Activated CD4-positive, alpha-beta T cell treated with anti-CD3 and anti-CD28 coated beads, Interleukin-2, amount 10 ng/mL, durations not matched to agents 7 days and 5 days (primary cell): ENCODE data around the gene NAGS. TPM values are rescaled to one million over a fixed set of nuclear protein-coding genes. Genes with fewer than 3 reads are reported as not detected.

ENCODE experiments used
- CTCF ChIA-PET: fragments of 350-600 bp; sonication (Branson Sonifier 250); formaldehyde crosslinking; loops from one replicate; lab custom pipeline; 2021; ENCODE audit warnings: antibody characterized with exemption; lab: Charles Lee
- POLR2A ChIA-PET: fragments of 350-600 bp; sonication (Branson Sonifier 250); formaldehyde crosslinking; loops from one replicate; lab custom pipeline; 2021; ENCODE audit warnings: antibody characterized with exemption; lab: Charles Lee
- DNase-seq: peaks from one replicate; pipeline ENCODE4 v3.0.0-alpha.2; 2020
- H3K27ac Mint-ChIP-seq: one replicate; pipeline ENCODE4 v1.8.0; 2021; ENCODE audit warnings: mild to moderate bottlenecking, moderate library complexity, mixed read lengths
- H3K27me3 Mint-ChIP-seq: one replicate; pipeline ENCODE4 v1.8.0; 2021; ENCODE audit warnings: mixed read lengths
- H3K36me3 Mint-ChIP-seq: one replicate; pipeline ENCODE4 v1.8.0; 2021; ENCODE audit warnings: low read depth, mixed read lengths
- H3K4me1 Mint-ChIP-seq: one replicate; pipeline ENCODE4 v1.8.0; 2021; ENCODE audit warnings: mixed read lengths
- H3K4me3 Mint-ChIP-seq: one replicate; pipeline ENCODE4 v1.8.0; 2021; ENCODE audit warnings: mild to moderate bottlenecking, moderate library complexity, mixed read lengths
- H3K9me3 Mint-ChIP-seq: one replicate; pipeline ENCODE4 v1.8.0; 2021; ENCODE audit warnings: mixed read lengths
- total RNA-seq, 2 experiments: library from RNA; stranded (reverse); gene quantifications; one replicate each; pipeline ENCODE4 v1.2.3, GENCODE V29; 2021

The NAGS gene
- total RNA-seq, 2 experiments from 2014 or later: 0.75 to 0.79 TPM

GRCh38 chr17:44002141-44002848 lies 2.1 kb upstream of the NAGS start:
- Mint-ChIP-seq H3K27me3 (peaks cover 52% of the 10 kb centered on the region), H3K27ac (no peak overlapping the region), H3K4me3 (no peak overlapping the region), H3K4me1 (peaks cover 18% of the 10 kb centered on the region), H3K9me3 (no peaks in the 10 kb centered on the region), H3K36me3 (peaks cover 5% of the 10 kb centered on the region)
- CTCF ChIA-PET: interaction anchor here (0.9 kb wide), 1 partner anchor 9 kb away, joined by 3 read pairs; no protein-coding TSS in a partner anchor
- POLR2A ChIA-PET: interaction anchor here (0.7 kb wide), 1 partner anchor 51 kb away, joined by 3 read pairs; no protein-coding TSS in a partner anchor
- DNase-seq: no peak

- no peak overlapping the region for H3K27ac Mint-ChIP-seq
- H3K36me3 Mint-ChIP-seq: peaks cover 8% of the 10 kb centered on the region
- no peaks in the 10 kb centered on the region for H3K9me3 Mint-ChIP-seq
- H3K4me1 Mint-ChIP-seq: peaks cover 32% of the 10 kb centered on the region
- peaks cover 48% of the 10 kb centered on the region for H3K27me3 Mint-ChIP-seq
- peak overlapping the region; percentile 7 for H3K4me3 Mint-ChIP-seq
- ChIA-PET POLR2A (no interaction called here), CTCF (interaction anchor here (0.6 to 0.9 kb wide), 2 partner anchors 69 to 483 kb away, joined by 3 read pairs; no protein-coding TSS in a partner anchor)
- no peak for DNase-seq
Measured at GRCh38 chr17:44004761-44005526, 522 bp downstream of the NAGS start.

DNA sequence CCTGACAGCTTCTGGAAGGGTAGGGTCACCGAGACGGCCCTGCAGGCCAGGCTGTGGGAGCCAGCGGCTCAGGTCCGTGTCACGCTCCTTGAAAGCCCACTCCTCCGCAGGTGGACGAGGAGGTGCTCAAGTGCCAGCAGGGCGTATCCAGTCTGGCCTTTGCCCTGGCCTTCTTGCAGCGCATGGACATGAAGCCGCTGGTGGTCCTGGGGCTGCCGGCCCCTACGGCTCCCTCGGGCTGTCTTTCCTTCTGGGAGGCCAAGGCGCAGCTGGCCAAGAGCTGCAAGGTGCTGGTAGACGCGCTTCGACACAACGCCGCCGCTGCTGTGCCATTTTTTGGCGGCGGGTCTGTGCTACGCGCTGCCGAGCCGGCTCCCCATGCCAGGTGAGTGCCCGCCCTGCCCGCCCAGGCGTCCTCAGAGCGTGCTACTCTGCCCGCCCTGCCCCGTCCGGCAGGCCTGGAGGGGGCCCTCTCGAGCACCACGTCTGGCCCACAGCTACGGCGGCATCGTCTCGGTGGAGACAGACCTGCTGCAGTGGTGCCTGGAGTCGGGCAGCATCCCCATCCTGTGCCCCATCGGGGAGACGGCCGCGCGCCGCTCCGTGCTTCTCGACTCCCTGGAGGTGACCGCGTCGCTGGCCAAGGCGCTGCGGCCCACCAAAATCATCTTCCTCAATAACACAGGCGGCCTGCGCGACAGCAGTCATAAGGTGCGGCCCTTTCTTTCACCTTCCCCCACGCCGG lies 1.3 kb downstream of the NAGS start:
- H3K4me1 Mint-ChIP-seq: peaks cover 32% of the 10 kb centered on the region
- H3K9me3 Mint-ChIP-seq: no peaks in the 10 kb centered on the region
- H3K4me3 Mint-ChIP-seq: peak overlapping the region; percentile 71
- POLR2A ChIA-PET: no interaction called here
- DNase-seq: no peak
- peaks cover 8% of the 10 kb centered on the region for H3K36me3 Mint-ChIP-seq
- CTCF ChIA-PET: interaction anchor here (0.9 to 1.0 kb wide), 2 partner anchors 62 to 70 kb away, joined by 3 read pairs; no protein-coding TSS in a partner anchor
- peaks cover 45% of the 10 kb centered on the region for H3K27me3 Mint-ChIP-seq
- H3K27ac Mint-ChIP-seq: peak overlapping the region; percentile 62

GRCh38 chr17:44006272-44006597 lies 1.8 kb downstream of the NAGS start:
- H3K27me3 Mint-ChIP-seq: peaks cover 42% of the 10 kb centered on the region
- peak overlapping the region; percentile 62 for H3K27ac Mint-ChIP-seq
- H3K9me3 Mint-ChIP-seq: no peaks in the 10 kb centered on the region
- peaks cover 8% of the 10 kb centered on the region for H3K36me3 Mint-ChIP-seq
- ChIA-PET POLR2A (interaction anchor here (0.6 kb wide), 2 partner anchors 9 to 139 kb away, joined by 3 read pairs; partner anchors contain the start of gene TMEM101), CTCF (interaction anchor here (0.8 to 1.0 kb wide), 2 partner anchors 13 to 62 kb away, joined by 3 read pairs; no protein-coding TSS in a partner anchor)
- H3K4me1 Mint-ChIP-seq: peaks cover 32% of the 10 kb centered on the region
- DNase-seq: no peak
- peak overlapping the region; percentile 71 for H3K4me3 Mint-ChIP-seq

DNA sequence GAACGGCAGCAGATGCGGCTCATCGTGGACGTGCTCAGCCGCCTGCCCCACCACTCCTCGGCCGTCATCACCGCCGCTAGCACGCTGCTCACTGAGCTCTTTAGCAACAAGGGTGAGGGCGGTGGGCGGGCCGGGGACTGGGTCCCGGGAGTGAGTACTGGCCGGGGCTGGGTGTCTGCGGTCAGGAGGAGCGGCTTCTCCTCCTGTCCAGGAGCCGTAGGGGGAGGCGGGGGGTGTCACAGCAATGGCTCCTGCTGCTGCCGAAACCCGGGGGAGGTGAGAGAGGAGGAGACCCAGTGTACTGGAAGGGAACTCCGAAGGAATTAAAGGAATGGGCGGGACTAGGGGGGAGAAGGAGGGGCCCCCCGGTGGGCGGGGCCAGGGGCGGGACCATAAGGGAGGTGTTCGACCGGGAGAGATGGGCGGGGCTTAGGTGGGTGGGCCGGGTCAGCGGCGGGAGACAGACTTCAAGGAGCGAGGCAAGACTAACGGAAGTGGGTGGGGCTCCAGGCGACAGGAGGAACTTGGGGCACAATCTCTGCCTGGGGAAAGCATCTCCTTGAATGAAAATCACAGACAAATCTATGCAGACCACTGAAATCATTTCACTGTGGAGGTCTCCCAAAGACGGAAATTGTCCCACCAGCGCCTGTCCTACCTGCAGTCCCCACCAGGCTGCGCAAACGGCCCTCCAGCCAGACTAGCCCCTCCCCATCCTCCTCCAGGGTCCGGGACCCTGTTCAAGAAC lies 2.4 kb downstream of the NAGS start:
- Mint-ChIP-seq H3K36me3 (peaks cover 11% of the 10 kb centered on the region), H3K27ac (peak overlapping the region; percentile 74), H3K4me1 (peaks cover 35% of the 10 kb centered on the region), H3K9me3 (no peaks in the 10 kb centered on the region), H3K27me3 (peaks cover 37% of the 10 kb centered on the region), H3K4me3 (peak overlapping the region; percentile 71)
- ChIA-PET CTCF (interaction anchor here (0.6 to 1.1 kb wide), 5 partner anchors 10 to 97 kb away, joined by 3 to 4 read pairs (median 3); no protein-coding TSS in a partner anchor), POLR2A (interaction anchor here (0.6 kb wide), 2 partner anchors 8 to 139 kb away, joined by 3 read pairs; partner anchors contain the start of gene TMEM101)
- DNase-seq: peak; percentile 95

GRCh38 chr17:44007346-44008204 lies 3.2 kb downstream of the NAGS start:
- ChIA-PET POLR2A (interaction anchor here (0.5 kb wide), 1 partner anchor 76 kb away, joined by 3 read pairs; no protein-coding TSS in a partner anchor), CTCF (interaction anchor here (0.6 to 1.6 kb wide), 7 partner anchors 9 to 202 kb away, joined by 3 to 4 read pairs (median 3); no protein-coding TSS in a partner anchor)
- H3K4me1 Mint-ChIP-seq: peaks cover 35% of the 10 kb centered on the region
- peak overlapping the region; percentile 71 for H3K4me3 Mint-ChIP-seq
- H3K27ac Mint-ChIP-seq: peak overlapping the region; percentile 11
- H3K9me3 Mint-ChIP-seq: no peaks in the 10 kb centered on the region
- DNase-seq: no peak
- H3K36me3 Mint-ChIP-seq: peaks cover 11% of the 10 kb centered on the region
- H3K27me3 Mint-ChIP-seq: peaks cover 34% of the 10 kb centered on the region

GRCh38 chr17:44008205-44008909 lies 3.9 kb downstream of the NAGS start:
- peaks cover 11% of the 10 kb centered on the region for H3K36me3 Mint-ChIP-seq
- no peak for DNase-seq
- no peaks in the 10 kb centered on the region for H3K9me3 Mint-ChIP-seq
- peaks cover 30% of the 10 kb centered on the region for H3K27me3 Mint-ChIP-seq
- H3K4me3 Mint-ChIP-seq: peak overlapping the region; percentile 71
- ChIA-PET CTCF (interaction anchor here (0.9 to 1.6 kb wide), 5 partner anchors 10 to 202 kb away, joined by 3 read pairs; no protein-coding TSS in a partner anchor), POLR2A (interaction anchor here (0.5 kb wide), 1 partner anchor 77 kb away, joined by 3 read pairs; no protein-coding TSS in a partner anchor)
- peak overlapping the region; percentile 11 for H3K27ac Mint-ChIP-seq
- peaks cover 42% of the 10 kb centered on the region for H3K4me1 Mint-ChIP-seq

GRCh38 chr17:44010966-44011647 lies 6.7 kb downstream of the NAGS start:
- Mint-ChIP-seq H3K27ac (no peak overlapping the region), H3K4me1 (peaks cover 49% of the 10 kb centered on the region), H3K4me3 (no peak overlapping the region), H3K27me3 (peaks cover 13% of the 10 kb centered on the region), H3K9me3 (no peaks in the 10 kb centered on the region), H3K36me3 (peaks cover 8% of the 10 kb centered on the region)
- DNase-seq: no peak
- CTCF ChIA-PET: no interaction called here
- POLR2A ChIA-PET: no interaction called here

DNA sequence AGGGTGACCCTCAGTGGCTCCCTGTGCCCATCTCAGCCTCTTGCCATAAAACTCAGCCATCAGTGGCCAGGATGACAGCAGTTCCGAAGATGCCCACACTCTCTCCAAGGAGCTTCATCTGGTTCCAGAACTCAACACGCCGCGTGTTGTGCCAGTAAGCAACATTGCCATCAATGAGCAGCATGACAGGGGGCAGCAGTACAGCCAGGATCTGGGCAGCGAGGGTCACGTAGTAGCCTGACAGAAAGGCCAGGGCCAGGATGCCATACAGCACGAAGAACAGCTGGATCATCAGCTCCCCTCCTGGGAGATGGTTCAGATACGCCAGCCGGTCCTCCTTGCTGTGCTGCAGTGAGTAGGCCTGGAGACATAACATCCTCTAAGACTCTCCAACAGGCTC lies 7.5 kb downstream of the NAGS start:
- Mint-ChIP-seq H3K4me1 (peaks cover 41% of the 10 kb centered on the region), H3K9me3 (no peaks in the 10 kb centered on the region), H3K36me3 (peaks cover 7% of the 10 kb centered on the region), H3K27me3 (peaks cover 6% of the 10 kb centered on the region), H3K4me3 (no peak overlapping the region), H3K27ac (no peak overlapping the region)
- ChIA-PET CTCF (interaction anchor here (0.6 kb wide), 1 partner anchor 33 kb away, joined by 4 read pairs; no protein-coding TSS in a partner anchor), POLR2A (no interaction called here)
- DNase-seq: no peak

GRCh38 chr17:44012391-44012790 lies 8.0 kb downstream of the NAGS start:
- CTCF ChIA-PET: no interaction called here
- Mint-ChIP-seq H3K9me3 (no peaks in the 10 kb centered on the region), H3K27me3 (peaks cover 4% of the 10 kb centered on the region), H3K36me3 (peaks cover 6% of the 10 kb centered on the region), H3K4me3 (no peak overlapping the region), H3K27ac (no peak overlapping the region), H3K4me1 (peaks cover 38% of the 10 kb centered on the region)
- no peak for DNase-seq
- POLR2A ChIA-PET: no interaction called here
